K562 (cell line): Measurements from ENCODE around the gene PTPRO. TPM values are rescaled to one million over a fixed set of nuclear protein-coding genes. Genes with fewer than 3 reads are reported as not detected.

Experiments
- ATF4 ChIP-seq: fragments of 450-650 bp; formaldehyde crosslinking; IDR thresholded peaks from 2 replicates; pipeline ENCODE4 v1.4.0; 2022; ENCODE audit warnings: mild to moderate bottlenecking, moderate library complexity
- BRF1 ChIP-seq: IDR thresholded peaks from 3 replicates; pipeline ENCODE4 v1.6.1; 2011; ENCODE audit warnings: borderline replicate concordance, mild to moderate bottlenecking; ENCODE audit not compliant: insufficient read length; ENCODE audit errors: extremely low read depth
- GTF3C2 ChIP-seq: IDR thresholded peaks from 3 replicates; pipeline ENCODE4 v1.6.1; 2011; ENCODE audit warnings: borderline replicate concordance, mild to moderate bottlenecking, moderate library complexity; ENCODE audit not compliant: insufficient read length; ENCODE audit errors: extremely low read depth
- HOMEZ ChIP-seq: fragments of 250-450 bp; sonication (Bioruptor Pico); IDR thresholded peaks from 2 replicates; pipeline ENCODE4 v1.4.0; 2020; ENCODE audit warnings: mild to moderate bottlenecking, moderate library complexity
- KLF1 ChIP-seq: fragments of 450-650 bp; IDR thresholded peaks from 2 replicates; pipeline ENCODE4 v1.6.1; 2016; ENCODE audit warnings: missing genetic modification characterization, missing compliant biosample characterization
- RB1 ChIP-seq: fragments of 450-650 bp; IDR thresholded peaks from 2 replicates; pipeline ENCODE4 v1.6.1; 2017; ENCODE audit warnings: low read depth, mild to moderate bottlenecking
- RREB1 ChIP-seq: fragments of 250-450 bp; sonication (Bioruptor Pico); IDR thresholded peaks from 2 replicates; pipeline ENCODE4 v1.4.0; 2020
- SMARCB1 ChIP-seq: IDR thresholded peaks from 2 replicates; pipeline ENCODE4 v1.6.1; 2011; ENCODE audit warnings: improper control_type of control experiment, low read depth; ENCODE audit not compliant: insufficient read length
- U2AF2 ChIP-seq: fragments of 200-400 bp; formaldehyde crosslinking; optimal IDR thresholded peaks from 2 replicates; pipeline ENCODE3; 2017; ENCODE audit warnings: low read depth, mild to moderate bottlenecking, low read length
- ZBTB7A ChIP-seq: IDR thresholded peaks from 2 replicates; pipeline ENCODE4 v1.6.1; 2011; ENCODE audit warnings: low read depth, mild to moderate bottlenecking, low read length, moderate library complexity, borderline replicate concordance; ENCODE audit not compliant: control insufficient read depth
- ZNF76 ChIP-seq: fragments of 250-450 bp; sonication (Bioruptor Pico); IDR thresholded peaks from 2 replicates; pipeline ENCODE4 v1.4.0; 2020; ENCODE audit warnings: mild to moderate bottlenecking, moderate library complexity, borderline replicate concordance
- polyA plus RNA-seq, 8 experiments: library from polyadenylated mRNA; depleted of rRNA in 4 of 8; stranded (reverse) in 5 of 8; unstranded in 3 of 8; fragments of >200 nt; fragmentation: Nextera tagmentation in 2 of 8; fragmentation: Illumina TruSeq in 1 of 8; extraction: Ambion mirVana in 2 of 8; extraction: Trizol in 1 of 8; gene quantifications; 2 replicates each; pipeline versions ENCODE4 v1.2.1 to v1.2.3, GENCODE V29; 2011 to 2014; ENCODE audit warnings: inconsistent platforms in 1 of 8, missing spikeins in 1 of 8
- total RNA-seq, 7 experiments: library from RNA; depleted of rRNA in 6 of 7; stranded (reverse); fragments of >200 nt in 6 of 7; fragmentation: Illumina TruSeq in 2 of 7; extraction: Trizol in 2 of 7; gene quantifications; 2 replicates each; pipeline versions ENCODE4 v1.2.1 to v1.2.3, GENCODE V29; 2011 to 2021; ENCODE audit warnings: low replicate concordance in 1 of 7

Gene PTPRO
- total and polyA plus RNA-seq, 9 of the 15 experiments (the other 6 are each of a cell fraction or from before 2014, with no cell fraction given) = 0.22 TPM; not detected in 8

GRCh38 chr12:15393995-15394394 lies 71.7 kb downstream of the PTPRO start (continued):
- TF ChIP-seq RREB1 (CRISPR knock-in tag) = no peak
- TF ChIP-seq U2AF2 = no peak
- TF ChIP-seq ZBTB7A = no peak
- TF ChIP-seq ATF4 = no peak
- TF ChIP-seq KLF1 = no peak
- TF ChIP-seq ZNF76 (CRISPR knock-in tag) = no peak
- TF ChIP-seq GTF3C2 = no peak
- no peak for TF ChIP-seq SMARCB1
- TF ChIP-seq HOMEZ = no peak
- TF ChIP-seq BRF1 = no peak
- TF ChIP-seq RB1 = no peak
